PFSK-1 (cell line): Measurements from ENCODE around the gene PEMT.

Experiments
- FOXP2 ChIP-seq: optimal IDR thresholded peaks from 2 replicates; pipeline ENCODE3; 2011; ENCODE audit warnings: borderline replicate concordance, control low read depth, inconsistent platforms; ENCODE audit not compliant: insufficient read depth; ENCODE audit errors: extremely low read length, extremely low read depth
- POLR2AphosphoS5 ChIP-seq: IDR thresholded peaks from 2 replicates; pipeline ENCODE4 v1.6.1; 2012; ENCODE audit warnings: low read depth, mild to moderate bottlenecking, control low read depth, low read length, moderate library complexity
- REST ChIP-seq, 2 experiments: IDR thresholded peaks; 2 replicates each; pipeline versions ENCODE4 v1.6.1 to v1.8.0; 2011 to 2012; ENCODE audit warnings: low read depth in 2 of 2, low read length in 2 of 2, control low read depth in 1 of 2, inconsistent platforms in 1 of 2, mild to moderate bottlenecking in 1 of 2, moderate library complexity in 1 of 2; ENCODE audit not compliant: insufficient read depth in 1 of 2
- SIN3A ChIP-seq: IDR thresholded peaks from 2 replicates; pipeline ENCODE4 v1.6.1; 2012; ENCODE audit warnings: mild to moderate bottlenecking, low read length, moderate library complexity, borderline replicate concordance; ENCODE audit not compliant: insufficient read depth
- TAF1 ChIP-seq: IDR thresholded peaks from 2 replicates; pipeline ENCODE4 v1.6.1; 2012; ENCODE audit warnings: low read length, control low read depth, borderline replicate concordance; ENCODE audit not compliant: insufficient read depth

Gene PEMT

DNA sequence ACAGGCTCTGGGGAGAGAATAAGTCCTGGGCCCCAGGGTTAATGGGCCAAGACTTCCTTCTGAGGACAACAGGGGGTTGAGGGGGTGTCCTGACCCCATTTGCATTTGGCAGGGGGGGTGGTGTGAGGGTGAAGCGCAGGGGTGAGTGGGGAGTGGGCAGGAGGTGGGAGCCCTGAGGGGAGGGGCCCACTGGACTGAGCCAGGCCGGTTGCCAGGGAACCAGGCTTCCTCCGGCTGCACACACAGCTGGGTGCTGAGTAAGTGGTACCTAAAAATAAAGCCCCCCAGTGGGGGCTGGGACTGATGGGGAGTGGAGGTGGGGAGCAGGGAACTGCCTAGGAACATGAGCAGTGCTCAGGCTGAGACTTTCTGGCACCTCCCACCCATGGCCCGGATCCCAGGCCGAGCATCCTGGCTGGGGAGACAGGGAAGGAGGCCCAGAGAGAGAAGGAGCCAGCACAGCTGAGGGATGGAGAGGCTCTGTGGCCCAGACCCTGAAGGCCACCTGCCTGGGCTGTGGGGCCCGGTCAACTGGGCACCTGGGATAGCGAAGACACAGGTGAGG, 87.9 kb downstream of the PEMT start:
- TF ChIP-seq TAF1 (no peak), SIN3A (no peak), FOXP2 (no peak), REST (IDR thresholded peaks at IDR 0.05; ENCODE audit: insufficient read depth in 1 of 2, low read depth in 2 of 2, low read length in 2 of 2) (no peak), POLR2AphosphoS5 (no peak)

DNA sequence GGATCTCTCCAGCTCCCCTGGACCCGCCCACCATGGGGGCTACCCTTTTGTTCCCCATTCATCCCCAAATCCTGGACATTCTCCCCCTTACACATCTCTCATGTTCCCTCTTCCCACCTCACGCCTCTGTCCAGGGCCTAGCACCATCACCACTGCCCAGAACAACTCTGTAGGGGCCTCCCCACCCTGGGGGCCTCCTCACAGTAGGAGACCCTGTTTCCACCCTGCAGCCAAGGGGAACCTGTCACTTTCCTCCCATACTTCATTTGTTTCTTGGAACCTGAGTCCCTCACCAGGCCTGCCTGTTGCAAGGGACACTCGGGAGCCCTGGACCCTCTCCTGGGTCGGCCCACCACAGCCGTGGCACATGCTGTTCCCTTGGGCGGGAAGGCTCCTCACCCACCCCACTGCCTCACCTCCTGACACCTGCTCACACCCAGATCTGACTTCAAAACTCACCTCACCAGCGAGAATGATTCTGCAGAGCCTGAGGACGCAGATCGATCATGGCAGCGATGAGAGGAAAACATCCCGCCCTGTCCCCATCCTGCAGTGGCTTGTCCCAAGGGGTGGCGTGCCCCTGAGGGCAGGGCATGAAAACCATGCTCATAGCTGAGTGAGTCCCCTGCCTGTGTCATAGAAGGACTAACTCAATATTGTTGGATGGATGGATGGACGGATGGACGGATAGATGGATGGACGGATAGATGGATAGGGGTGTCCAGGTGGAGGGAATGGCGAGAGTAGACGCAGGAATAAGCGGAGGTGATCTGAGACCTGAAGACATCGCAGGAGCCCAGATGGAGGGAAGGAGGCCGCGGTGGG, 88.6 kb downstream of the PEMT start:
- no peak for TF ChIP-seq REST (IDR thresholded peaks at IDR 0.05; ENCODE audit: insufficient read depth in 1 of 2, low read depth in 2 of 2, low read length in 2 of 2)
- TF ChIP-seq FOXP2, result no peak
- no peak for TF ChIP-seq SIN3A
- no peak for TF ChIP-seq POLR2AphosphoS5
- no peak for TF ChIP-seq TAF1

GRCh38 chr17:17500999-17501605, 90.4 kb downstream of the PEMT start:
- no peak for TF ChIP-seq REST (IDR thresholded peaks at IDR 0.05; ENCODE audit: insufficient read depth in 1 of 2, low read depth in 2 of 2, low read length in 2 of 2)
- TF ChIP-seq TAF1, result no peak
- TF ChIP-seq FOXP2, result no peak
- TF ChIP-seq SIN3A, result no peak
- TF ChIP-seq POLR2AphosphoS5, result no peak

- TF ChIP-seq TAF1, result no peak
- TF ChIP-seq POLR2AphosphoS5, result no peak
- no peak for TF ChIP-seq FOXP2
- no peak for TF ChIP-seq REST (IDR thresholded peaks at IDR 0.05; ENCODE audit: insufficient read depth in 1 of 2, low read depth in 2 of 2, low read length in 2 of 2)
- no peak for TF ChIP-seq SIN3A
Measured at GRCh38 chr17:17499402-17500145, 91.9 kb downstream of the PEMT start.
